ENCODE results near the gene MOG. TPM values are rescaled to one million over a fixed set of nuclear protein-coding genes. Genes with fewer than 3 reads are reported as not detected.

MOG gene
- polyA plus RNA-seq, 3 donors, result not detected

- H3K4me3 ChIP-seq (replicated peaks in 1 of 3; ENCODE audit: low read depth in 2 of 3, low read length in 3 of 3), result no peak overlapping the region
- no peaks in the 10 kb centered on the region for H3K36me3 ChIP-seq (replicated peaks in 1 of 2; ENCODE audit: control insufficient read depth in 1 of 2, insufficient read depth in 2 of 2, low read length in 2 of 2)
- WGBS (ENCODE audit: insufficient coverage), result 100% methylated on average over 1 of the region's 1 CpG
- H3K79me2 ChIP-seq (ENCODE audit: insufficient read depth, low read length), result no peaks in the 10 kb centered on the region
- TF ChIP-seq CTCF (IDR thresholded peaks at IDR 0.05), result no peak
- Mint-ChIP-seq H3K9me3 (peaks cover 0 to 5% (median 1%) of the 10 kb centered on the region in 7 donors), H3K4me3 (no peak overlapping the region), H3K4me1 (peaks cover 10% of the 10 kb centered on the region), H3K27me3 (ENCODE audit: low read depth in 3 of 3) (peaks cover 8 to 21% (median 11%) of the 10 kb centered on the region in 3 donors), H3K36me3 (no peaks in the 10 kb centered on the region), H3K27ac (no peak overlapping the region)
- H4K20me1 ChIP-seq (ENCODE audit: insufficient read depth, low read length), result no peaks in the 10 kb centered on the region
- H3K9me3 ChIP-seq (replicated peaks in 1 of 2; ENCODE audit: control insufficient read depth in 1 of 2, insufficient read depth in 1 of 2, low read length in 2 of 2), result peaks cover 0 to 5% of the 10 kb centered on the region in 2 donors
- DNase-seq, result no peak
- H2AFZ ChIP-seq (ENCODE audit: insufficient read depth, low read depth, low read length, poor library complexity, severe bottlenecking), result no peak overlapping the region
- intact Hi-C loops (cut with micrococcal nuclease), result no loop called here
- no peak overlapping the region for H3K27ac ChIP-seq (ENCODE audit: low read depth in 1 of 2, low read length in 2 of 2)
- H3K4me2 ChIP-seq (replicated peaks; ENCODE audit: extremely low read depth, low read length, poor library complexity, severe bottlenecking), result no peak overlapping the region
- no peaks in the 10 kb centered on the region for H3K27me3 ChIP-seq (ENCODE audit: control insufficient read depth in 2 of 2, insufficient read depth in 2 of 2, low read length in 2 of 2)
- no peak overlapping the region for H3K9ac ChIP-seq (ENCODE audit: insufficient read depth, low read length, poor library complexity, severe bottlenecking)
- H3K4me1 ChIP-seq (ENCODE audit: control insufficient read depth in 1 of 2, insufficient read depth in 2 of 2, low read length in 2 of 2), result no peaks in the 10 kb centered on the region
Measured at GRCh38 chr6:29675561-29675960, 18.7 kb downstream of the MOG start.

- peaks cover 0 to 8% (median 5%) of the 10 kb centered on the region in 7 donors for H3K9me3 Mint-ChIP-seq
- H4K20me1 ChIP-seq (ENCODE audit: insufficient read depth, low read length), result no peaks in the 10 kb centered on the region
- intact Hi-C loops (cut with micrococcal nuclease), result no loop called here
- H3K36me3 Mint-ChIP-seq, result no peaks in the 10 kb centered on the region
- H3K4me2 ChIP-seq (replicated peaks; ENCODE audit: extremely low read depth, low read length, poor library complexity, severe bottlenecking), result no peak overlapping the region
- peak overlapping the region; percentile 36 for H2AFZ ChIP-seq (ENCODE audit: insufficient read depth, low read depth, low read length, poor library complexity, severe bottlenecking)
- peaks cover 10% of the 10 kb centered on the region for H3K4me1 Mint-ChIP-seq
- no peaks in the 10 kb centered on the region for H3K4me1 ChIP-seq (ENCODE audit: control insufficient read depth in 1 of 2, insufficient read depth in 2 of 2, low read length in 2 of 2)
- no peak for TF ChIP-seq CTCF (IDR thresholded peaks at IDR 0.05)
- H3K79me2 ChIP-seq (ENCODE audit: insufficient read depth, low read length), result no peaks in the 10 kb centered on the region
- no peak overlapping the region for H3K4me3 Mint-ChIP-seq
- H3K27me3 Mint-ChIP-seq (ENCODE audit: low read depth in 3 of 3), result peaks cover 8 to 16% (median 12%) of the 10 kb centered on the region in 3 donors
- no peak overlapping the region for H3K27ac ChIP-seq (ENCODE audit: low read depth in 1 of 2, low read length in 2 of 2)
- H3K36me3 ChIP-seq (replicated peaks in 1 of 2; ENCODE audit: control insufficient read depth in 1 of 2, insufficient read depth in 2 of 2, low read length in 2 of 2), result no peaks in the 10 kb centered on the region
- H3K9me3 ChIP-seq (replicated peaks in 1 of 2; ENCODE audit: control insufficient read depth in 1 of 2, insufficient read depth in 1 of 2, low read length in 2 of 2), result peaks cover 0 to 7% of the 10 kb centered on the region in 2 donors
- WGBS (ENCODE audit: insufficient coverage), result 8% methylated on average over 1 of the region's 2 CpGs
- H3K4me3 ChIP-seq (replicated peaks in 1 of 3; ENCODE audit: low read depth in 2 of 3, low read length in 3 of 3), result no peak overlapping the region
- no peaks in the 10 kb centered on the region for H3K27me3 ChIP-seq (ENCODE audit: control insufficient read depth in 2 of 2, insufficient read depth in 2 of 2, low read length in 2 of 2)
- peak overlapping the region in 3 of 7 donors; percentile 42 to 72 (median 66) for H3K27ac Mint-ChIP-seq
- no peak for DNase-seq
- H3K9ac ChIP-seq (ENCODE audit: insufficient read depth, low read length, poor library complexity, severe bottlenecking), result no peak overlapping the region
Measured at GRCh38 chr6:29676981-29677601, 20.2 kb downstream of the MOG start.
